Vagina (tissue), 2 donors: ENCODE measurements around the gene KLC1.

ENCODE experiments used
- CTCF ChIP-seq, 3 experiments: fragments of 450-650 bp in 2 of 3; fragments of 200-600 bp in 1 of 3; sonication (generic) in 1 of 3; IDR thresholded peaks; one replicate each; pipeline ENCODE4 v1.5.1; 2017 to 2019; ENCODE audit warnings: antibody characterized with exemption in 3 of 3, mild to moderate bottlenecking in 2 of 3, moderate library complexity in 2 of 3
- POLR2AphosphoS5 ChIP-seq, 2 donors: sonication (generic); formaldehyde crosslinking; IDR thresholded peaks; one replicate each; pipeline ENCODE4 v1.9.0; 2017; ENCODE audit warnings: antibody characterized with exemption in 2 of 2, mild to moderate bottlenecking in 2 of 2, low read depth in 1 of 2; ENCODE audit not compliant: insufficient read depth in 1 of 2

- TF ChIP-seq CTCF (IDR thresholded peaks at IDR 0.05) (no peak), POLR2AphosphoS5 (IDR thresholded peaks at IDR 0.05; ENCODE audit: insufficient read depth in 1 of 2, low read depth in 1 of 2) (no peak)
These were observed 601 bp downstream of the KLC1 start for GRCh38 chr14:103629503-103630121.
